SU-DHL-6 (cell line): ENCODE results near the gene ELK4.

ENCODE experiments used
- H2AFZ ChIP-seq: fragments of 200-600 bp; sonication (generic); 2 replicates; pipeline ENCODE4 v1.6.1; 2014; ENCODE audit warnings: low read depth, mild to moderate bottlenecking, moderate library complexity, mixed read lengths, antibody characterized with exemption, low read length; ENCODE audit not compliant: severe bottlenecking
- H3F3A ChIP-seq: fragments of 200-600 bp; shearing (Covaris generic); 2 replicates; pipeline ENCODE4 v1.6.0; 2016; ENCODE audit warnings: antibody characterized with exemption, mild to moderate bottlenecking; ENCODE audit not compliant: insufficient read depth
- H3K27ac ChIP-seq: fragments of 200-600 bp; sonication (generic); 2 replicates; pipeline ENCODE4 v1.5.1; 2016; ENCODE audit warnings: low read depth, mild to moderate bottlenecking, low read length, moderate library complexity, mixed read lengths
- H3K27me3 ChIP-seq: fragments of 200-600 bp; sonication (generic), shearing (Covaris generic); 2 replicates; pipeline ENCODE4 v1.6.0; 2014; ENCODE audit warnings: mild to moderate bottlenecking, low read length
- H3K36me3 ChIP-seq: fragments of 200-600 bp; sonication (generic); 2 replicates; pipeline ENCODE4 v1.6.1; 2014; ENCODE audit warnings: mild to moderate bottlenecking, low read length, mixed read lengths
- H3K4me2 ChIP-seq: fragments of 300-600, 200-600 bp; shearing (Covaris generic), sonication (generic); 2 replicates; pipeline ENCODE4 v1.6.0; 2014; ENCODE audit warnings: low read length, low read depth, mild to moderate bottlenecking; ENCODE audit not compliant: poor library complexity, severe bottlenecking
- H3K4me3 ChIP-seq: fragments of 200-600 bp; sonication (generic); 2 replicates; pipeline ENCODE4 v1.5.1; 2014; ENCODE audit warnings: antibody characterized with exemption, low read length, mild to moderate bottlenecking, mixed read lengths; ENCODE audit not compliant: insufficient read depth, poor library complexity, severe bottlenecking
- H3K79me2 ChIP-seq: fragments of 200-600 bp; sonication (generic); 2 replicates; pipeline ENCODE4 v1.6.1; 2014; ENCODE audit warnings: mild to moderate bottlenecking, low read length, moderate library complexity; ENCODE audit not compliant: insufficient read depth
- H3K9ac ChIP-seq: fragments of 200-600 bp; sonication (generic); 2 replicates; pipeline ENCODE4 v1.7.0; 2014; ENCODE audit warnings: mild to moderate bottlenecking, low read length
- H3K9me2 ChIP-seq: fragments of 200-600 bp; sonication (generic); replicated peaks from 2 replicates; pipeline ENCODE4 v1.6.1; 2014; ENCODE audit warnings: low read length; ENCODE audit not compliant: insufficient read depth
- H3K9me3 ChIP-seq: fragments of 200-600 bp; sonication (generic); 2 replicates; pipeline ENCODE4 v1.6.1; 2014; ENCODE audit warnings: low read length, mixed read lengths; ENCODE audit not compliant: insufficient read depth
- H4K20me1 ChIP-seq: fragments of 200-600 bp; sonication (generic); 2 replicates; pipeline ENCODE4 v1.6.1; 2014; ENCODE audit warnings: low read depth, mild to moderate bottlenecking, antibody characterized with exemption, low read length, moderate library complexity, mixed read lengths
- CTCF ChIP-seq: fragments of 200-600 bp; sonication (generic); IDR thresholded peaks from one replicate; pipeline ENCODE4 v1.5.1; 2017; ENCODE audit warnings: antibody characterized with exemption, mild to moderate bottlenecking, low read length, moderate library complexity; ENCODE audit not compliant: insufficient read depth, poor library complexity, severe bottlenecking
- EZH2phosphoT487 ChIP-seq: fragments of 200-600 bp; sonication (generic), shearing (Covaris generic); conservative IDR thresholded peaks from 2 replicates; pipeline ENCODE4 v1.6.1; 2018; ENCODE audit warnings: mild to moderate bottlenecking, antibody characterized with exemption, low read length, moderate library complexity, mixed read lengths

The ELK4 gene

GRCh38 chr1:205620269-205620668 is 11.5 kb downstream of the ELK4 start:
- H3K36me3 ChIP-seq: peaks cover 64% of the 10 kb centered on the region
- no peak for TF ChIP-seq CTCF
- no peak for TF ChIP-seq EZH2phosphoT487
- no peak overlapping the region for H3K27ac ChIP-seq

GRCh38 chr1:205619376-205619775 is 12.4 kb downstream of the ELK4 start:
- Histone ChIP-seq H4K20me1 (no peaks in the 10 kb centered on the region), H3F3A (peaks cover 7% of the 10 kb centered on the region; the same call in 1 of the 2 replicates), H3K27ac (no peak overlapping the region), H3K36me3 (peaks cover 69% of the 10 kb centered on the region), H3K27me3 (no peaks in the 10 kb centered on the region), H2AFZ (no peak overlapping the region), H3K79me2 (peaks cover 67% of the 10 kb centered on the region), H3K9me2 (no peaks in the 10 kb centered on the region), H3K9ac (no peak overlapping the region), H3K9me3 (no peaks in the 10 kb centered on the region), H3K4me2 (no peak overlapping the region), H3K4me3 (no peak overlapping the region)
- no peak for TF ChIP-seq EZH2phosphoT487
- TF ChIP-seq CTCF: no peak

More at GRCh38 chr1:205620269-205620668, 11.5 kb downstream of the ELK4 start:
- no peaks in the 10 kb centered on the region for H3K9me2 ChIP-seq
- no peaks in the 10 kb centered on the region for H4K20me1 ChIP-seq
- H3K79me2 ChIP-seq: peaks cover 70% of the 10 kb centered on the region
- H2AFZ ChIP-seq: no peak overlapping the region
- peaks cover 7% of the 10 kb centered on the region; the same call in 1 of the 2 replicates for H3F3A ChIP-seq
- H3K9ac ChIP-seq: no peak overlapping the region
- H3K4me3 ChIP-seq: no peak overlapping the region
- H3K9me3 ChIP-seq: no peaks in the 10 kb centered on the region
- no peaks in the 10 kb centered on the region for H3K27me3 ChIP-seq
- no peak overlapping the region for H3K4me2 ChIP-seq

GRCh38 chr1:205616563-205617293 is 15.1 kb downstream of the ELK4 start:
- TF ChIP-seq CTCF (no peak), EZH2phosphoT487 (no peak)
- H3F3A ChIP-seq: peaks cover 16% of the 10 kb centered on the region; the same call in 1 of the 2 replicates
- no peaks in the 10 kb centered on the region for H4K20me1 ChIP-seq
- peaks cover 77% of the 10 kb centered on the region for H3K36me3 ChIP-seq
- no peak overlapping the region for H3K27ac ChIP-seq
- peaks cover 66% of the 10 kb centered on the region for H3K79me2 ChIP-seq
- H3K4me3 ChIP-seq: no peak overlapping the region
- no peak overlapping the region for H2AFZ ChIP-seq
- H3K9me2 ChIP-seq: no peaks in the 10 kb centered on the region
- H3K27me3 ChIP-seq: no peaks in the 10 kb centered on the region
- H3K4me2 ChIP-seq: no peak overlapping the region
- no peaks in the 10 kb centered on the region for H3K9me3 ChIP-seq
- no peak overlapping the region for H3K9ac ChIP-seq
